SK-N-SH (cell line): ENCODE results near the gene TMEM171.

ENCODE experiments used
- CTCF ChIP-seq: fragments of 200-600 bp; sonication (generic); IDR thresholded peaks from 2 replicates; pipeline ENCODE4 v1.6.1; 2017; ENCODE audit warnings: antibody characterized with exemption, mild to moderate bottlenecking, moderate library complexity
- EP300 ChIP-seq, 2 experiments: IDR thresholded peaks; 2 replicates each; pipeline versions ENCODE4 v1.4.0 to v1.6.1; 2012; ENCODE audit warnings: borderline replicate concordance in 1 of 2, low read depth in 1 of 2, low read length in 1 of 2
- MXI1 ChIP-seq: IDR thresholded peaks from 2 replicates; pipeline ENCODE4 v1.6.1; 2012; ENCODE audit warnings: mild to moderate bottlenecking, low read depth, low read length, improper control_type of control experiment
- POLR2AphosphoS5 ChIP-seq: IDR thresholded peaks from 2 replicates; pipeline ENCODE4 v1.6.1; 2012; ENCODE audit warnings: low read depth, low read length
- RAD21 ChIP-seq: IDR thresholded peaks from 2 replicates; pipeline ENCODE4 v1.6.1; 2012; ENCODE audit warnings: mild to moderate bottlenecking, low read length
- REST ChIP-seq: IDR thresholded peaks from 2 replicates; pipeline ENCODE4 v1.6.1; 2012; ENCODE audit warnings: mild to moderate bottlenecking, low read depth, low read length, moderate library complexity
- SIN3A ChIP-seq: IDR thresholded peaks from 2 replicates; pipeline ENCODE4 v1.6.1; 2012; ENCODE audit warnings: low read depth, mild to moderate bottlenecking, low read length, moderate library complexity, borderline replicate concordance

- TF ChIP-seq REST (no peak), CTCF (no peak), SIN3A (no peak), RAD21 (no peak), MXI1 (no peak), EP300 (IDR thresholded peaks at IDR 0.05; ENCODE audit: borderline replicate concordance in 1 of 2, low read depth in 1 of 2, low read length in 1 of 2) (no peak), POLR2AphosphoS5 (no peak)
These were observed 12.4 kb downstream of the TMEM171 start for GRCh38 chr5:73132759-73133158.
